Panc1 (cell line): ENCODE results near the gene NDUFS7. TPM values are rescaled to one million over a fixed set of nuclear protein-coding genes. Genes with fewer than 3 reads are reported as not detected.

Experiments
- ATAC-seq: fragments of 200-7000 bp; cut with Tn5 transposase; 2 replicates; pipeline ENCODE4 v1.9.1; 2020; ENCODE audit warnings: mild to moderate bottlenecking, moderate library complexity
- BruUV-seq: library from RNA; stranded (reverse); fragments of 400-500 nt; replicated peaks from 2 replicates; lab custom pipeline; 2021; lab: Mats Ljungman, UMichigan
- CTCF ChIA-PET: fragments of 300-600 bp; sonication (Branson Sonifier 250); formaldehyde crosslinking; loops from one replicate; lab custom pipeline; 2022; ENCODE audit warnings: antibody characterized with exemption; lab: Charles Lee
- POLR2A ChIA-PET: fragments of 300-600 bp; sonication (Branson Sonifier 250); formaldehyde crosslinking; loops from one replicate; lab custom pipeline; 2022; ENCODE audit warnings: antibody characterized with exemption; lab: Charles Lee
- DNase-seq: peaks from one replicate; pipeline ENCODE4 v3.0.0-alpha.2; 2010; ENCODE audit warnings: low read depth, low spot score
- H3K27ac ChIP-seq: 2 replicates; pipeline ENCODE4 v1.5.1; 2011; ENCODE audit warnings: mild to moderate bottlenecking, low read length, inconsistent platforms
- H3K27me3 ChIP-seq: fragments of 200-500 bp; sonication (Bioruptor generic); 2 replicates; pipeline ENCODE4 v1.6.0; 2014; ENCODE audit warnings: low read length, inconsistent platforms; ENCODE audit not compliant: control insufficient read depth, insufficient read depth
- H3K36me3 ChIP-seq: fragments of 200-500 bp; sonication (Bioruptor generic); 2 replicates; pipeline ENCODE4 v1.5.1; 2014; ENCODE audit warnings: inconsistent platforms, mild to moderate bottlenecking, low read length, moderate library complexity; ENCODE audit not compliant: control insufficient read depth, insufficient read depth
- H3K4me1 ChIP-seq: 2 replicates; pipeline ENCODE4 v1.5.1; 2011; ENCODE audit warnings: inconsistent platforms, mild to moderate bottlenecking, low read length, moderate library complexity; ENCODE audit not compliant: control insufficient read depth, insufficient read depth
- H3K4me3 ChIP-seq, 2 experiments: 2 replicates each; pipeline ENCODE4 v1.5.1; 2011 to 2012; ENCODE audit warnings: low read depth in 2 of 2, low read length in 2 of 2, mild to moderate bottlenecking in 2 of 2, inconsistent platforms in 1 of 2, moderate library complexity in 1 of 2
- H3K9me3 ChIP-seq: fragments of 200-500 bp; sonication (Bioruptor generic); 2 replicates; pipeline ENCODE4 v1.5.1; 2014; ENCODE audit warnings: low read depth, mild to moderate bottlenecking, inconsistent platforms, low read length, moderate library complexity; ENCODE audit not compliant: control insufficient read depth, insufficient read depth
- POLR2AphosphoS5 ChIP-seq: IDR thresholded peaks from 2 replicates; pipeline ENCODE4 v1.6.1; 2012; ENCODE audit warnings: mild to moderate bottlenecking, low read depth, low read length, moderate library complexity
- REST ChIP-seq, 2 experiments: IDR thresholded peaks; 2 replicates each; pipeline ENCODE4 v1.6.1; 2011 to 2012; ENCODE audit warnings: low read depth in 2 of 2, control low read depth in 1 of 2, low read length in 1 of 2, mild to moderate bottlenecking in 1 of 2, moderate library complexity in 1 of 2; ENCODE audit not compliant: insufficient read depth in 1 of 2
- SIN3A ChIP-seq: IDR thresholded peaks from 2 replicates; pipeline ENCODE4 v1.6.1; 2012; ENCODE audit warnings: low read depth, mild to moderate bottlenecking, low read length, moderate library complexity, borderline replicate concordance; ENCODE audit not compliant: insufficient read depth
- in situ Hi-C: cut with HindIII; loops from 2 replicates; pipeline ENCODE4 v1.10.0; 2016; ENCODE audit warnings: low sequenced_read_pairs, low pct_unique_long_range_greater_than_20kb
- intact Hi-C: fragments of 100-400 bp; cut with micrococcal nuclease; formaldehyde crosslinking; loops from one replicate; pipeline ENCODE4 v1.10.0; 2022; ENCODE audit not compliant: unreplicated experiment
- total RNA-seq: library from RNA; stranded (reverse); gene quantifications from one replicate; pipeline ENCODE4 v1.2.1, GENCODE V29; 2021; ENCODE audit not compliant: unreplicated experiment

Gene NDUFS7
- total RNA-seq, 1 experiment from 2014 or later: 73.0 TPM

DNA sequence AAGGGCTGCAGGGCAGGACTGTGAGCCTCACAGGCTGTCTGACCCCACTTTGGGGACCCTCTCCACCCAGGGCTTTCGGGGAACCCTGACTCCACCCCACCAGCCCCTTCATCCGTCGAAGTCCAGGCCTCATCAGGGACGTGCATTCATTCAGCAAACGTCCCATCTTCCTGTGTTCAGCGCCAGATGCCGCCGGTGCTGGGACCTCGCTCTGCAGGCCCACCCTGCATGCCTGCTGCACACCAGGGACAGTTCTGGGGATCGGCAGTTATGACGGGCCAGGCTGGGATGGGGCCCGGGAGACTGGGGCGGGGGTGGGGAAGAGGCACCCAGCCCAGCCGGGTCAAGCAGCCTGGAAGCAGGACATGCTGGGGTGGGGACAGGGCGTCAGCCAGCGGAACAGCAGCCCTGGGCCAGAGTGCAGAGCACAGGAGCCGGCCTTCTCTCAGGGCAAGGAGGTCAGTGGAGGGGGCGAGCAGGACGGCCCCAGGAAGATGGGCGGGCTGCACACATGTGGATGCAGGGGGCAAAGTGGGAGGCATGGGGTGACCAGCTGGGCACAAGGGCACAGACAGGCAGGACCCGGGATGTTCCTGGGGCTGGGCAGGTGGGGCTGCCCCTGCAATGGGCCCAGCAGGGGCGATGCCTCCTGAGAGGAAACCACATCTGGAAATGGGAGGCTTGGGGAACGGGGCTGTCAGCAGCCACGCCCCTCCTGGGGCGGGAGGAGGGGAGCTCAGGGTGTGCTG lies 12.5 kb downstream of the NDUFS7 start:
- ATAC-seq: peak; percentile 35
- Histone ChIP-seq H3K27ac (no peak overlapping the region), H3K4me3 (no peak overlapping the region), H3K27me3 (no peaks in the 10 kb centered on the region), H3K4me1 (peaks cover 18% of the 10 kb centered on the region), H3K9me3 (no peaks in the 10 kb centered on the region), H3K36me3 (peaks cover 6% of the 10 kb centered on the region; the same call in 1 of the 2 replicates)
- in situ Hi-C loops (no loop called here), intact Hi-C loops (no loop called here)
- no peak for DNase-seq
- no TSS peak for BruUV-seq
- POLR2A ChIA-PET: no interaction called here
- TF ChIP-seq REST (IDR thresholded peaks at IDR 0.05; ENCODE audit: insufficient read depth in 1 of 2, low read depth in 2 of 2, low read length in 1 of 2): no peak
- CTCF ChIA-PET: no interaction called here

GRCh38 chr19:1396768-1397679 lies 13.3 kb downstream of the NDUFS7 start:
- Histone ChIP-seq H3K4me3 (no peak overlapping the region), H3K27me3 (no peaks in the 10 kb centered on the region), H3K36me3 (peaks cover 6% of the 10 kb centered on the region; the same call in 1 of the 2 replicates), H3K4me1 (peaks cover 18% of the 10 kb centered on the region), H3K27ac (no peak overlapping the region), H3K9me3 (no peaks in the 10 kb centered on the region)
- TF ChIP-seq SIN3A (no peak), POLR2AphosphoS5 (0 out of 2 replicates have a peak, but pooled peaks have one; percentile 14), REST (IDR thresholded peaks at IDR 0.05; ENCODE audit: insufficient read depth in 1 of 2, low read depth in 2 of 2, low read length in 1 of 2) (no peak)
- no peak for DNase-seq
- POLR2A ChIA-PET: no interaction called here
- CTCF ChIA-PET: no interaction called here
- ATAC-seq: peak; percentile 4; the same call in 1 of the 2 replicates
- no TSS peak for BruUV-seq
- in situ Hi-C loops: no loop called here
- intact Hi-C loops: no loop called here
